HepG2 (cell line): Measurements from ENCODE around the gene ZGRF1. TPM values are rescaled to one million over a fixed set of nuclear protein-coding genes. Genes with fewer than 3 reads are reported as not detected.
A peak's percentile ranks its signal among the peaks of the same experiment; 100 is the strongest.

ENCODE experiments used
- BORCS8-MEF2B ChIP-seq: sonication (generic); formaldehyde crosslinking; IDR thresholded peaks from 2 replicates; pipeline ENCODE4 v1.8.0; 2022; ENCODE audit warnings: mild to moderate bottlenecking, missing genetic modification reagents
- CHCHD3 ChIP-seq: sonication (generic); formaldehyde crosslinking; IDR thresholded peaks from 2 replicates; pipeline ENCODE4 v1.8.0; 2022; ENCODE audit warnings: mild to moderate bottlenecking, missing genetic modification reagents, moderate library complexity
- ERF ChIP-seq: IDR thresholded peaks from 2 replicates; pipeline ENCODE4 v1.6.1; 2018; ENCODE audit warnings: missing biosample characterization, missing genetic modification reagents
- FLYWCH1 ChIP-seq: sonication (generic); formaldehyde crosslinking; IDR thresholded peaks from 2 replicates; pipeline ENCODE4 v1.8.1; 2023; ENCODE audit warnings: mild to moderate bottlenecking, missing genetic modification reagents
- FOSL1 ChIP-seq: sonication (generic); formaldehyde crosslinking; IDR thresholded peaks from 2 replicates; pipeline ENCODE4 v1.9.0; 2021; ENCODE audit warnings: missing genetic modification reagents, borderline replicate concordance
- GATAD1 ChIP-seq: IDR thresholded peaks from 2 replicates; pipeline ENCODE4 v1.6.1; 2016; ENCODE audit warnings: missing genetic modification reagents, missing compliant biosample characterization
- KAT8 ChIP-seq: IDR thresholded peaks from 2 replicates; pipeline ENCODE4 v1.6.1; 2016; ENCODE audit warnings: missing genetic modification reagents, missing compliant biosample characterization
- MZF1 ChIP-seq: sonication (generic); formaldehyde crosslinking; IDR thresholded peaks from 2 replicates; pipeline ENCODE4 v1.8.1; 2023; ENCODE audit warnings: mild to moderate bottlenecking, missing genetic modification reagents, borderline replicate concordance
- NFE2L2 ChIP-seq: fragments of 150-350 bp; IDR thresholded peaks from 2 replicates; pipeline ENCODE4 v1.6.1; 2014; ENCODE audit warnings: low read length
- NR3C1 ChIP-seq: sonication (generic); formaldehyde crosslinking; IDR thresholded peaks from 2 replicates; pipeline ENCODE4 v1.4.0; 2020; ENCODE audit warnings: missing genetic modification reagents
- SIN3A ChIP-seq: IDR thresholded peaks from 2 replicates; pipeline ENCODE4 v1.6.1; 2011; ENCODE audit warnings: low read depth, mild to moderate bottlenecking, control low read depth, low read length, borderline replicate concordance
- ZBTB1 ChIP-seq: sonication (generic); formaldehyde crosslinking; IDR thresholded peaks from 2 replicates; pipeline ENCODE4 v1.4.0; 2020; ENCODE audit warnings: missing genetic modification reagents, borderline replicate concordance
- ZNF20 ChIP-seq: sonication (generic); formaldehyde crosslinking; IDR thresholded peaks from 2 replicates; pipeline ENCODE4 v1.4.0; 2020; ENCODE audit warnings: mild to moderate bottlenecking, moderate library complexity, missing genetic modification reagents
- ZNF33A ChIP-seq: sonication (generic); formaldehyde crosslinking; IDR thresholded peaks from 2 replicates; pipeline ENCODE4 v1.5.1; 2020; ENCODE audit warnings: missing genetic modification reagents, mild to moderate bottlenecking, moderate library complexity, borderline replicate concordance
- ZNF598 ChIP-seq: sonication (generic); formaldehyde crosslinking; IDR thresholded peaks from 2 replicates; pipeline ENCODE4 v1.5.1; 2020; ENCODE audit warnings: mild to moderate bottlenecking, missing genetic modification reagents, borderline replicate concordance
- polyA plus RNA-seq, 8 experiments: library from polyadenylated mRNA; depleted of rRNA in 3 of 8; stranded (reverse) in 7 of 8; unstranded in 1 of 8; fragments of >200 nt; fragmentation: Illumina TruSeq in 4 of 8; extraction: Trizol in 4 of 8; gene quantifications; 2 replicates each; pipeline versions ENCODE4 v1.2.1 to v1.2.3, GENCODE V29; 2011 to 2016; ENCODE audit warnings: low read depth in 4 of 8, missing spikeins in 1 of 8, mixed read lengths in 1 of 8; ENCODE audit not compliant: insufficient read depth in 1 of 8
- total RNA-seq, 5 experiments: library from RNA; depleted of rRNA; stranded (reverse); fragments of >200 nt; fragmentation: Illumina TruSeq; extraction: Trizol; gene quantifications; 2 replicates each; pipeline ENCODE4 v1.2.3, GENCODE V29; 2016; ENCODE audit warnings: low read depth in 1 of 5
- TF ChIP-seq, protein P1 (sequence below): sonication (generic); formaldehyde crosslinking; IDR thresholded peaks from 2 replicates; pipeline ENCODE4 v1.5.1; 2020; ENCODE audit warnings: missing genetic modification reagents, mild to moderate bottlenecking, borderline replicate concordance
- TF ChIP-seq, protein P2 (sequence below): sonication (generic); formaldehyde crosslinking; IDR thresholded peaks from 2 replicates; pipeline ENCODE4 v1.5.0; 2020; ENCODE audit warnings: missing genetic modification reagents
- TF ChIP-seq, protein P3 (sequence below): sonication (generic); formaldehyde crosslinking; IDR thresholded peaks from 2 replicates; pipeline ENCODE4 v1.4.0; 2020; ENCODE audit warnings: missing genetic modification reagents
- TF ChIP-seq, protein P4 (sequence below): sonication (generic); formaldehyde crosslinking; IDR thresholded peaks from 2 replicates; pipeline ENCODE4 v1.5.1; 2020; ENCODE audit warnings: mild to moderate bottlenecking, missing genetic modification reagents, moderate library complexity
- TF ChIP-seq, protein P5 (sequence below): sonication (generic); formaldehyde crosslinking; IDR thresholded peaks from 2 replicates; pipeline ENCODE4 v1.4.0; 2020; ENCODE audit warnings: mild to moderate bottlenecking, missing genetic modification reagents, borderline replicate concordance
- TF ChIP-seq, protein P6 (sequence below): sonication (generic); formaldehyde crosslinking; IDR thresholded peaks from 2 replicates; pipeline ENCODE4 v1.4.0; 2020; ENCODE audit warnings: missing genetic modification reagents

ZGRF1 gene
- total and polyA plus RNA-seq, 2 of the 13 experiments (the other 11 are each of a cell fraction or from before 2014, with no cell fraction given), result 8.6 to 15.9 TPM

DNA sequence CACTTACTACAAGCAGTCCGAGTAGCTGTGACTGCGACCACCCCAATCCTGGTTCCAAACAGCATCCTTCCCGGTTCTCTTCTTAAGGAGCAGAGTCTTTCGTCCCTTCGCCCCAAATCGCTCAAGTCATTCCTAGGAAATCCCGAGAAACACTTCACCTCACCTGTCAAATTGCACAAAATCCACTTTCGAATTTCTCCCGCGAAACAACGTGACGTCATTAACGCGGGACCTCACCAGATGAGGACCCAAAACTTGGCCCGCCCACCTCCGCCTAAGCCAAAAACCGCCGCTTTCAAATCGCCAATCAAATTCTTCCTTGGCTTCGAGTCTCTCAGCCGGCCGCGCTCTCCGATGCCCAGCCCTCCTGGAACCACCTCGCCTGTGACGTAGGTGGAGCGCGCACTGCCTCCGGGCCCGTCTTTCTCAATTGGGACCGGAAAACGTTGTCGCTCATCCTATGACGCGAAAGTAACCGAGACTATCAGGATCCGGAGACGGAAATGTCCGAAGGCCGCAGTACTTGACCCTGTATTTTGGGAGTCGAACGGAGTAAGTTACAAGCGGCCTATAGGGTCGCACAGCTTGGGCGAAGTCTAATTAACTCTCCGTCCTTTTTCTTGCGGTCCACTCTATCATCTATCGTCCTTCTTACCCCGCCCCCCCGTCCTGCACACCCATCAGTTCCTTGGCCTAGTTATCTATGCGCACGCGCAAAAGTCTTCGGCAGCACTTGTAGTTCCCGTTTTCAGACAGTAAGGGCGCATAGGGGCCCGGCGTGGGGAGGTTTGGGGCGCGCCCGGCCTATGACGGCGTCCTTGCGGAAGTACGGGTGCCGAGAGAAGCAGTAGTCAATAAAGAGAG lies at the start of gene ZGRF1, which contains the start of gene LARP7 (continued):
- TF ChIP-seq, protein P1, sequence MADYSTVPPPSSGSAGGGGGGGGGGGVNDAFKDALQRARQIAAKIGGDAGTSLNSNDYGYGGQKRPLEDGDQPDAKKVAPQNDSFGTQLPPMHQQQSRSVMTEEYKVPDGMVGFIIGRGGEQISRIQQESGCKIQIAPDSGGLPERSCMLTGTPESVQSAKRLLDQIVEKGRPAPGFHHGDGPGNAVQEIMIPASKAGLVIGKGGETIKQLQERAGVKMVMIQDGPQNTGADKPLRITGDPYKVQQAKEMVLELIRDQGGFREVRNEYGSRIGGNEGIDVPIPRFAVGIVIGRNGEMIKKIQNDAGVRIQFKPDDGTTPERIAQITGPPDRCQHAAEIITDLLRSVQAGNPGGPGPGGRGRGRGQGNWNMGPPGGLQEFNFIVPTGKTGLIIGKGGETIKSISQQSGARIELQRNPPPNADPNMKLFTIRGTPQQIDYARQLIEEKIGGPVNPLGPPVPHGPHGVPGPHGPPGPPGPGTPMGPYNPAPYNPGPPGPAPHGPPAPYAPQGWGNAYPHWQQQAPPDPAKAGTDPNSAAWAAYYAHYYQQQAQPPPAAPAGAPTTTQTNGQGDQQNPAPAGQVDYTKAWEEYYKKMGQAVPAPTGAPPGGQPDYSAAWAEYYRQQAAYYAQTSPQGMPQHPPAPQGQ, result no peak
- TF ChIP-seq, protein P2, sequence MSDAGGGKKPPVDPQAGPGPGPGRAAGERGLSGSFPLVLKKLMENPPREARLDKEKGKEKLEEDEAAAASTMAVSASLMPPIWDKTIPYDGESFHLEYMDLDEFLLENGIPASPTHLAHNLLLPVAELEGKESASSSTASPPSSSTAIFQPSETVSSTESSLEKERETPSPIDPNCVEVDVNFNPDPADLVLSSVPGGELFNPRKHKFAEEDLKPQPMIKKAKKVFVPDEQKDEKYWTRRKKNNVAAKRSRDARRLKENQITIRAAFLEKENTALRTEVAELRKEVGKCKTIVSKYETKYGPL (CRISPR knock-in tag), result no peak
- 0 out of 2 replicates have a peak, but pooled peaks have one; percentile 42 for TF ChIP-seq MZF1 (CRISPR knock-in tag)
- no peak for TF ChIP-seq ZNF20 (CRISPR knock-in tag)
- TF ChIP-seq FLYWCH1, result no peak
- TF ChIP-seq SIN3A, result peak; percentile 98
- TF ChIP-seq, protein P3, sequence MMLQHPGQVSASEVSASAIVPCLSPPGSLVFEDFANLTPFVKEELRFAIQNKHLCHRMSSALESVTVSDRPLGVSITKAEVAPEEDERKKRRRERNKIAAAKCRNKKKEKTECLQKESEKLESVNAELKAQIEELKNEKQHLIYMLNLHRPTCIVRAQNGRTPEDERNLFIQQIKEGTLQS (CRISPR knock-in tag), result no peak
- no peak for TF ChIP-seq ZNF598 (CRISPR knock-in tag)
- TF ChIP-seq BORCS8-MEF2B (CRISPR knock-in tag), result peak; percentile 69; the same call in 1 of the 2 replicates
- TF ChIP-seq, protein P4, sequence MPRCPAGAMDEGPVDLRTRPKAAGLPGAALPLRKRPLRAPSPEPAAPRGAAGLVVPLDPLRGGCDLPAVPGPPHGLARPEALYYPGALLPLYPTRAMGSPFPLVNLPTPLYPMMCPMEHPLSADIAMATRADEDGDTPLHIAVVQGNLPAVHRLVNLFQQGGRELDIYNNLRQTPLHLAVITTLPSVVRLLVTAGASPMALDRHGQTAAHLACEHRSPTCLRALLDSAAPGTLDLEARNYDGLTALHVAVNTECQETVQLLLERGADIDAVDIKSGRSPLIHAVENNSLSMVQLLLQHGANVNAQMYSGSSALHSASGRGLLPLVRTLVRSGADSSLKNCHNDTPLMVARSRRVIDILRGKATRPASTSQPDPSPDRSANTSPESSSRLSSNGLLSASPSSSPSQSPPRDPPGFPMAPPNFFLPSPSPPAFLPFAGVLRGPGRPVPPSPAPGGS, result no peak
- TF ChIP-seq, protein P5, sequence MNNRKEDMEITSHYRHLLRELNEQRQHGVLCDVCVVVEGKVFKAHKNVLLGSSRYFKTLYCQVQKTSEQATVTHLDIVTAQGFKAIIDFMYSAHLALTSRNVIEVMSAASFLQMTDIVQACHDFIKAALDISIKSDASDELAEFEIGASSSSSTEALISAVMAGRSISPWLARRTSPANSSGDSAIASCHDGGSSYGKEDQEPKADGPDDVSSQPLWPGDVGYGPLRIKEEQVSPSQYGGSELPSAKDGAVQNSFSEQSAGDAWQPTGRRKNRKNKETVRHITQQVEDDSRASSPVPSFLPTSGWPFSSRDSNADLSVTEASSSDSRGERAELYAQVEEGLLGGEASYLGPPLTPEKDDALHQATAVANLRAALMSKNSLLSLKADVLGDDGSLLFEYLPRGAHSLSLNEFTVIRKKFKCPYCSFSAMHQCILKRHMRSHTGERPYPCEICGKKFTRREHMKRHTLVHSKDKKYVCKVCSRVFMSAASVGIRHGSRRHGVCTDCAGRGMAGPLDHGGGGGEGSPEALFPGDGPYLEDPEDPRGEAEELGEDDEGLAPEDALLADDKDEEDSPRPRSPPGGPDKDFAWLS (CRISPR knock-in tag), result no peak
- TF ChIP-seq ZNF33A, result no peak
- no peak for TF ChIP-seq CHCHD3 (CRISPR knock-in tag)
- no peak for TF ChIP-seq FOSL1 (CRISPR knock-in tag)
- no peak for TF ChIP-seq NR3C1
- no peak for TF ChIP-seq NFE2L2
- no peak for TF ChIP-seq ZBTB1
- TF ChIP-seq, protein P6, sequence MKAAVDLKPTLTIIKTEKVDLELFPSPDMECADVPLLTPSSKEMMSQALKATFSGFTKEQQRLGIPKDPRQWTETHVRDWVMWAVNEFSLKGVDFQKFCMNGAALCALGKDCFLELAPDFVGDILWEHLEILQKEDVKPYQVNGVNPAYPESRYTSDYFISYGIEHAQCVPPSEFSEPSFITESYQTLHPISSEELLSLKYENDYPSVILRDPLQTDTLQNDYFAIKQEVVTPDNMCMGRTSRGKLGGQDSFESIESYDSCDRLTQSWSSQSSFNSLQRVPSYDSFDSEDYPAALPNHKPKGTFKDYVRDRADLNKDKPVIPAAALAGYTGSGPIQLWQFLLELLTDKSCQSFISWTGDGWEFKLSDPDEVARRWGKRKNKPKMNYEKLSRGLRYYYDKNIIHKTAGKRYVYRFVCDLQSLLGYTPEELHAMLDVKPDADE (CRISPR knock-in tag), result no peak
- TF ChIP-seq GATAD1 (CRISPR knock-in tag), result peak; percentile 98
- peak; percentile 39; the same call in 1 of the 2 replicates for TF ChIP-seq ERF (CRISPR knock-in tag)
- peak; percentile 97 for TF ChIP-seq KAT8 (CRISPR knock-in tag)
